ENCODE results near the gene EXOC3L4.

GRCh38 chr14:103099733-103100280 lies 5.3 kb downstream of the EXOC3L4 start:
- no peak for TF ChIP-seq EP300 (IDR thresholded peaks at IDR 0.05; ENCODE audit: borderline replicate concordance in 1 of 2, low read depth in 1 of 2, low read length in 1 of 2)
- TF ChIP-seq RCOR1 (IDR thresholded peaks at IDR 0.05; ENCODE audit: low read length) = no peak
- TF ChIP-seq CTCF (IDR thresholded peaks at IDR 0.05) = no peak
- TF ChIP-seq YY1 (IDR thresholded peaks at IDR 0.05; ENCODE audit: low read depth) = no peak
- no peak for TF ChIP-seq CHD2 (IDR thresholded peaks at IDR 0.05; ENCODE audit: low read length, partially characterized antibody)
- TF ChIP-seq TEAD4 (IDR thresholded peaks at IDR 0.05; ENCODE audit: borderline replicate concordance, insufficient read depth) = no peak
- TF ChIP-seq JUND (IDR thresholded peaks at IDR 0.05) = no peak
- TF ChIP-seq, protein P1, sequence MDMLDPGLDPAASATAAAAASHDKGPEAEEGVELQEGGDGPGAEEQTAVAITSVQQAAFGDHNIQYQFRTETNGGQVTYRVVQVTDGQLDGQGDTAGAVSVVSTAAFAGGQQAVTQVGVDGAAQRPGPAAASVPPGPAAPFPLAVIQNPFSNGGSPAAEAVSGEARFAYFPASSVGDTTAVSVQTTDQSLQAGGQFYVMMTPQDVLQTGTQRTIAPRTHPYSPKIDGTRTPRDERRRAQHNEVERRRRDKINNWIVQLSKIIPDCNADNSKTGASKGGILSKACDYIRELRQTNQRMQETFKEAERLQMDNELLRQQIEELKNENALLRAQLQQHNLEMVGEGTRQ (IDR thresholded peaks at IDR 0.05; ENCODE audit: borderline replicate concordance, low read depth, low read length) = no peak
- no peak for TF ChIP-seq NRF1 (IDR thresholded peaks at IDR 0.05; ENCODE audit: low read depth, low read length)
- no peak for TF ChIP-seq TCF12 (IDR thresholded peaks at IDR 0.05)
- TF ChIP-seq, protein P2, sequence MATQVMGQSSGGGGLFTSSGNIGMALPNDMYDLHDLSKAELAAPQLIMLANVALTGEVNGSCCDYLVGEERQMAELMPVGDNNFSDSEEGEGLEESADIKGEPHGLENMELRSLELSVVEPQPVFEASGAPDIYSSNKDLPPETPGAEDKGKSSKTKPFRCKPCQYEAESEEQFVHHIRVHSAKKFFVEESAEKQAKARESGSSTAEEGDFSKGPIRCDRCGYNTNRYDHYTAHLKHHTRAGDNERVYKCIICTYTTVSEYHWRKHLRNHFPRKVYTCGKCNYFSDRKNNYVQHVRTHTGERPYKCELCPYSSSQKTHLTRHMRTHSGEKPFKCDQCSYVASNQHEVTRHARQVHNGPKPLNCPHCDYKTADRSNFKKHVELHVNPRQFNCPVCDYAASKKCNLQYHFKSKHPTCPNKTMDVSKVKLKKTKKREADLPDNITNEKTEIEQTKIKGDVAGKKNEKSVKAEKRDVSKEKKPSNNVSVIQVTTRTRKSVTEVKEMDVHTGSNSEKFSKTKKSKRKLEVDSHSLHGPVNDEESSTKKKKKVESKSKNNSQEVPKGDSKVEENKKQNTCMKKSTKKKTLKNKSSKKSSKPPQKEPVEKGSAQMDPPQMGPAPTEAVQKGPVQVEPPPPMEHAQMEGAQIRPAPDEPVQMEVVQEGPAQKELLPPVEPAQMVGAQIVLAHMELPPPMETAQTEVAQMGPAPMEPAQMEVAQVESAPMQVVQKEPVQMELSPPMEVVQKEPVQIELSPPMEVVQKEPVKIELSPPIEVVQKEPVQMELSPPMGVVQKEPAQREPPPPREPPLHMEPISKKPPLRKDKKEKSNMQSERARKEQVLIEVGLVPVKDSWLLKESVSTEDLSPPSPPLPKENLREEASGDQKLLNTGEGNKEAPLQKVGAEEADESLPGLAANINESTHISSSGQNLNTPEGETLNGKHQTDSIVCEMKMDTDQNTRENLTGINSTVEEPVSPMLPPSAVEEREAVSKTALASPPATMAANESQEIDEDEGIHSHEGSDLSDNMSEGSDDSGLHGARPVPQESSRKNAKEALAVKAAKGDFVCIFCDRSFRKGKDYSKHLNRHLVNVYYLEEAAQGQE (IDR thresholded peaks at IDR 0.05; ENCODE audit: low read depth, low read length) = no peak
- TF ChIP-seq SMC3 (IDR thresholded peaks at IDR 0.05; ENCODE audit: low read depth, low read length) = no peak
- no peak for TF ChIP-seq ELF1 (IDR thresholded peaks at IDR 0.05)

All from SK-N-SH (cell line).